C4-2B (cell line): Measurements from ENCODE around the gene TACR1.
A peak's percentile ranks its signal among the peaks of the same experiment; 100 is the strongest.

Experiments used
- H3K27ac ChIP-seq: fragments of 450-650 bp; 2 replicates; pipeline ENCODE4 v1.5.1; 2017
- CTCF ChIP-seq: fragments of 450-650 bp; conservative IDR thresholded peaks from 2 replicates; pipeline ENCODE4 v1.5.1; 2017; ENCODE audit warnings: mild to moderate bottlenecking
- ZFX ChIP-seq: fragments of 450-650 bp; IDR thresholded peaks from 2 replicates; pipeline ENCODE4 v1.6.1; 2017

The TACR1 gene

GRCh38 chr2:75044291-75044690 lies 155.0 kb downstream of the TACR1 start:
- TF ChIP-seq CTCF (no peak), ZFX (no peak)
- H3K27ac ChIP-seq, result no peak overlapping the region

GRCh38 chr2:75042823-75043222 lies 156.5 kb downstream of the TACR1 start:
- TF ChIP-seq CTCF (no peak), ZFX (no peak)
- no peak overlapping the region; the same call in 1 of the 2 replicates for H3K27ac ChIP-seq

GRCh38 chr2:75041731-75042600 lies 157.4 kb downstream of the TACR1 start:
- no peak for TF ChIP-seq CTCF
- TF ChIP-seq ZFX, result no peak

GRCh38 chr2:75041226-75041625 lies 158.1 kb downstream of the TACR1 start:
- H3K27ac ChIP-seq, result no peak overlapping the region
- TF ChIP-seq ZFX (no peak), CTCF (no peak)

More at GRCh38 chr2:75041731-75042600, 157.4 kb downstream of the TACR1 start:
- peak overlapping the region; percentile 20; the same call in 1 of the 2 replicates for H3K27ac ChIP-seq

GRCh38 chr2:75035444-75036353 lies 163.6 kb downstream of the TACR1 start:
- H3K27ac ChIP-seq, result peak overlapping the region; percentile 100
- TF ChIP-seq ZFX (no peak), CTCF (no peak)

GRCh38 chr2:75033516-75033915 lies 165.8 kb downstream of the TACR1 start:
- peak overlapping the region; percentile 96 for H3K27ac ChIP-seq
- TF ChIP-seq CTCF (no peak), ZFX (no peak)
